K562 (cell line): Measurements from ENCODE around the gene KCNJ13. TPM values are rescaled to one million over a fixed set of nuclear protein-coding genes. Genes with fewer than 3 reads are reported as not detected.

Experiments
- ATAC-seq: fragments of 200-7000 bp; cut with Tn5 transposase; 3 replicates; pipeline ENCODE4 v1.9.1; 2020; ENCODE audit warnings: moderate library complexity
- BruUV-seq: library from RNA; stranded (reverse); fragments of 400-500 nt; replicated peaks from 2 replicates; lab custom pipeline; 2021; lab: Mats Ljungman, UMichigan
- CTCF ChIA-PET: fragments of 300-600 bp; formaldehyde crosslinking; extraction: SDS; loops from one replicate; lab custom pipeline; 2021; ENCODE audit warnings: low intra/inter-chr PET ratio; lab: Yijun Ruan, JAX
- POLR2A ChIA-PET: fragments of 300-600, 350-650 bp; sonication (Branson Sonifier 250); formaldehyde crosslinking; extraction: SDS; loops from one replicate; lab custom pipeline; 2021; ENCODE audit warnings: antibody characterized with exemption, inconsistent platforms; lab: Yijun Ruan, JAX
- DNase-seq, 4 experiments: peaks; one replicate each; pipeline versions ENCODE4 v3.0.0 to v3.0.0-alpha.2; 2011 to 2018; ENCODE audit warnings: low spot score in 3 of 4, mixed read lengths in 3 of 4; ENCODE audit errors: extremely low read depth in 1 of 4
- FAIRE-seq: peaks from 2 replicates; lab custom pipeline; 2011; peaks lifted over from hg19 to GRCh38; lab: Jason Lieb, UNC
- H2AFZ ChIP-seq: 2 replicates; pipeline ENCODE4 v1.6.0; 2011; ENCODE audit warnings: low read depth, low read length, control low read depth, inconsistent platforms
- H3K27ac ChIP-seq: fragments of 200-600 bp; 3 replicates; pipeline ENCODE4 v1.8.0; 2011; ENCODE audit warnings: low read depth, mild to moderate bottlenecking, control low read depth, inconsistent platforms, low read length, moderate library complexity, mixed read lengths; ENCODE audit errors: extremely low read depth
- H3K27me3 ChIP-seq, 2 experiments: fragments of 300-600 bp in 1 of 2; 2 replicates in 1 of 2; 3 replicates in 1 of 2; pipeline versions ENCODE4 v1.6.0 to v1.8.0; 2011; ENCODE audit warnings: inconsistent platforms in 2 of 2, low read length in 2 of 2, mild to moderate bottlenecking in 1 of 2, mixed read lengths in 1 of 2, moderate library complexity in 1 of 2; ENCODE audit not compliant: control insufficient read depth in 2 of 2, insufficient read depth in 2 of 2
- H3K36me3 ChIP-seq: fragments of 300-600 bp; 3 replicates; pipeline ENCODE4 v1.8.0; 2011; ENCODE audit warnings: mild to moderate bottlenecking, low read length, inconsistent platforms; ENCODE audit not compliant: control insufficient read depth, insufficient read depth
- H3K4me1 ChIP-seq, 2 experiments: fragments of 200-600 bp in 1 of 2; replicated peaks in 1 of 2; 2 replicates in 1 of 2; 3 replicates in 1 of 2; pipeline versions ENCODE4 v1.5.1 to v1.8.0; 2011; ENCODE audit warnings: inconsistent platforms in 2 of 2, low read length in 2 of 2, mild to moderate bottlenecking in 1 of 2, mixed read lengths in 1 of 2, moderate library complexity in 1 of 2; ENCODE audit not compliant: control insufficient read depth in 2 of 2, insufficient read depth in 2 of 2
- H3K4me2 ChIP-seq: 2 replicates; pipeline ENCODE4 v1.6.1; 2011; ENCODE audit warnings: low read length, control low read depth, inconsistent platforms, mixed read lengths; ENCODE audit not compliant: insufficient read depth
- H3K4me3 ChIP-seq: fragments of 200-600 bp; sonication (generic), shearing (Covaris generic); 2 replicates; pipeline ENCODE4 v1.5.1; 2016; ENCODE audit warnings: control low read depth, inconsistent platforms
- H3K79me2 ChIP-seq: fragments of 200-600 bp; 3 replicates; pipeline ENCODE4 v1.8.0; 2011; ENCODE audit warnings: low read length, inconsistent platforms; ENCODE audit not compliant: control insufficient read depth, insufficient read depth
- H3K9ac ChIP-seq, 2 experiments: 2 replicates each; pipeline versions ENCODE4 v1.6.0 to v1.6.1; 2011; ENCODE audit warnings: low read depth in 2 of 2, low read length in 2 of 2, control low read depth in 1 of 2, inconsistent platforms in 1 of 2, mild to moderate bottlenecking in 1 of 2, mixed read lengths in 1 of 2; ENCODE audit not compliant: insufficient read depth in 1 of 2
- H3K9me1 ChIP-seq: one replicate; pipeline ENCODE4 v1.6.0; 2011; ENCODE audit warnings: inconsistent platforms, mild to moderate bottlenecking, low read length, moderate library complexity; ENCODE audit not compliant: control insufficient read depth, insufficient read depth
- H3K9me3 ChIP-seq: replicated peaks from 2 replicates; pipeline ENCODE4 v1.5.1; 2011; ENCODE audit warnings: low read depth, low read length, inconsistent platforms; ENCODE audit not compliant: control insufficient read depth, insufficient read depth
- H4K20me1 ChIP-seq: replicated peaks from 2 replicates; pipeline ENCODE4 v1.6.1; 2011; ENCODE audit warnings: low read length, inconsistent platforms, mixed read lengths; ENCODE audit not compliant: control insufficient read depth, insufficient read depth
- ERF ChIP-seq: fragments of 450-650 bp; formaldehyde crosslinking; IDR thresholded peaks from 2 replicates; pipeline ENCODE4 v1.4.0; 2020; ENCODE audit warnings: mild to moderate bottlenecking, mixed read lengths
- HCFC1 ChIP-seq: IDR thresholded peaks from 2 replicates; pipeline ENCODE4 v1.6.1; 2012; ENCODE audit warnings: low read depth, low read length, improper control_type of control experiment
- IRF2 ChIP-seq: sonication (generic); formaldehyde crosslinking; IDR thresholded peaks from 2 replicates; pipeline ENCODE4 v1.8.1; 2022; ENCODE audit warnings: mild to moderate bottlenecking, missing genetic modification reagents
- MIER1 ChIP-seq: fragments of 450-650 bp; IDR thresholded peaks from 2 replicates; pipeline ENCODE4 v1.6.1; 2016; ENCODE audit warnings: antibody characterized with exemption, mild to moderate bottlenecking, low read depth
- MYC ChIP-seq, 2 experiments: fragments of 250-450 bp in 1 of 2; sonication (Bioruptor Pico) in 1 of 2; IDR thresholded peaks; 2 replicates each; pipeline versions ENCODE4 v1.5.1 to v1.6.1; 2012 to 2021; ENCODE audit warnings: low read depth in 2 of 2, borderline replicate concordance in 1 of 2, improper control_type of control experiment in 1 of 2, low read length in 1 of 2, mild to moderate bottlenecking in 1 of 2, moderate library complexity in 1 of 2
- NUFIP1 ChIP-seq: fragments of 450-650 bp; IDR thresholded peaks from 2 replicates; pipeline ENCODE4 v1.6.1; 2018; ENCODE audit not compliant: partially characterized antibody
- POLR2AphosphoS2 ChIP-seq: IDR thresholded peaks from 2 replicates; pipeline ENCODE4 v1.6.1; 2012; ENCODE audit warnings: low read length, improper control_type of control experiment
- PRPF4 ChIP-seq: fragments of 200-400 bp; formaldehyde crosslinking; IDR thresholded peaks from one replicate; pipeline ENCODE4 v1.6.1; 2017; ENCODE audit warnings: low read length, low read depth, mild to moderate bottlenecking; ENCODE audit not compliant: insufficient read depth, poor library complexity, severe bottlenecking
- RBM17 ChIP-seq: fragments of 200-400 bp; formaldehyde crosslinking; IDR thresholded peaks from 2 replicates; pipeline ENCODE4 v1.6.1; 2017; ENCODE audit warnings: low read depth, mild to moderate bottlenecking, low read length, borderline replicate concordance
- XRCC3 ChIP-seq: fragments of 450-650 bp; IDR thresholded peaks from 2 replicates; pipeline ENCODE4 v1.6.1; 2017; ENCODE audit warnings: mild to moderate bottlenecking, moderate library complexity
- ZNF507 ChIP-seq: conservative IDR thresholded peaks from 2 replicates; pipeline ENCODE4 v1.6.1; 2017; ENCODE audit warnings: missing genetic modification characterization, missing compliant biosample characterization
- ZNF551 ChIP-seq: fragments of 250-450 bp; sonication (Bioruptor Pico); IDR thresholded peaks from 2 replicates; pipeline ENCODE4 v1.5.0; 2021; ENCODE audit warnings: mild to moderate bottlenecking, moderate library complexity
- WGBS: fragments of 100-300 bp; shearing (Covaris generic); methylation state at CpG from one replicate; pipeline ENCODE4 v1.1.6; 2016; ENCODE audit warnings: low coverage, mixed read lengths; ENCODE audit not compliant: insufficient coverage; ENCODE audit errors: missing lambda C conversion rate; 5-methylcytosine and 5-hydroxymethylcytosine counted together
- in situ Hi-C: fragments of 300-500 bp; cut with MboI; formaldehyde crosslinking; loops from 4 replicates; pipeline ENCODE4 v1.15.0; 2018; ENCODE audit warnings: inconsistent platforms, mixed read lengths
- intact Hi-C: fragments of 100-400 bp; cut with micrococcal nuclease; formaldehyde crosslinking; loops from 2 replicates; pipeline ENCODE4 v1.14.2; 2022
- polyA plus RNA-seq, 8 experiments: library from polyadenylated mRNA; depleted of rRNA in 4 of 8; stranded (reverse) in 5 of 8; unstranded in 3 of 8; fragments of >200 nt; fragmentation: Nextera tagmentation in 2 of 8; fragmentation: Illumina TruSeq in 1 of 8; extraction: Ambion mirVana in 2 of 8; extraction: Trizol in 1 of 8; gene quantifications; 2 replicates each; pipeline versions ENCODE4 v1.2.1 to v1.2.3, GENCODE V29; 2011 to 2014; ENCODE audit warnings: inconsistent platforms in 1 of 8, missing spikeins in 1 of 8
- total RNA-seq, 7 experiments: library from RNA; depleted of rRNA in 6 of 7; stranded (reverse); fragments of >200 nt in 6 of 7; fragmentation: Illumina TruSeq in 2 of 7; extraction: Trizol in 2 of 7; gene quantifications; 2 replicates each; pipeline versions ENCODE4 v1.2.1 to v1.2.3, GENCODE V29; 2011 to 2021; ENCODE audit warnings: low replicate concordance in 1 of 7
- TF ChIP-seq, protein P1 (sequence below): fragments of 250-450 bp; sonication (Bioruptor Pico); IDR thresholded peaks from 2 replicates; pipeline ENCODE4 v1.8.0; 2022; ENCODE audit warnings: inconsistent platforms
- TF ChIP-seq, protein P2 (sequence below): fragments of 250-450 bp; sonication (Bioruptor Pico); IDR thresholded peaks from 2 replicates; pipeline ENCODE4 v1.5.0; 2021
- TF ChIP-seq, protein P3 (sequence below): fragments of 450-650 bp; formaldehyde crosslinking; IDR thresholded peaks from 2 replicates; pipeline ENCODE4 v1.4.0; 2020; ENCODE audit warnings: mild to moderate bottlenecking, mixed read lengths
- TF ChIP-seq, protein P4 (sequence below): IDR thresholded peaks from 2 replicates; pipeline ENCODE4 v1.6.1; 2011; ENCODE audit not compliant: insufficient read length; ENCODE audit errors: extremely low read depth
- TF ChIP-seq, protein P5 (sequence below), 3 experiments: IDR thresholded peaks in 2 of 3; conservative IDR thresholded peaks in 1 of 3; 2 replicates each; pipeline ENCODE4 v1.5.1; 2011 to 2012; ENCODE audit warnings: low read length in 3 of 3, mild to moderate bottlenecking in 3 of 3, control low read depth in 2 of 3, improper control_type of control experiment in 1 of 3, inconsistent platforms in 1 of 3, low read depth in 1 of 3, mixed read lengths in 1 of 3, moderate library complexity in 1 of 3; ENCODE audit not compliant: insufficient read depth in 2 of 3

The KCNJ13 gene
- total and polyA plus RNA-seq, 9 of the 15 experiments (the other 6 are each of a cell fraction or from before 2014, with no cell fraction given), result 0.45 TPM; not detected in 8

DNA sequence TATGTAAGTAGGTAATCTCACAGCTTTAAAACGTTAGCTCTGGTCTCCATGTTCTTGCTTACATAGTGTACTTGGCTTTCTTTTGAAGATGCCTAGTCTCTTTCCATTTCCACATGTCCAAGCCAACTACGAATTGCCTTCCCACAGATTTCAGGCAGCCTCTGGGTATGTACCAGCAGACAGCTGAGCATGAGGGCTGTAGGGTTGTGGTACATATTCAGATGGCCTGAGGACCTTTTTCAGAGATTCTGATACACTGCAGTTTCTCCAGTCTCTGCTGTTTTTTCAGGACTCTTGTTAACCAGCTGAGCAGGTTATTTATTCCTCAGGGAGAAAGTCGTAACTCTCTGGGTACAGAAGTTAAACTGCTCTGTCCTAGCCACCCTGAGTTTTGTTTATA lies 3.1 kb upstream of the KCNJ13 start:
- no peak overlapping the region for H3K4me3 ChIP-seq
- H3K4me1 ChIP-seq, result no peaks in the 10 kb centered on the region
- H3K9me3 ChIP-seq, result no peaks in the 10 kb centered on the region
- no peak for FAIRE-seq
- no peak for DNase-seq
- H3K27ac ChIP-seq, result no peak overlapping the region
- H3K4me2 ChIP-seq, result no peak overlapping the region
- H3K79me2 ChIP-seq, result no peaks in the 10 kb centered on the region
- CTCF ChIA-PET, result no interaction called here
- no peaks in the 10 kb centered on the region for H3K27me3 ChIP-seq
- no peak for TF ChIP-seq RBM17
- no peak for TF ChIP-seq PRPF4
- TF ChIP-seq MIER1, result no peak
- TF ChIP-seq IRF2 (CRISPR knock-in tag), result no peak
- TF ChIP-seq, protein P1, sequence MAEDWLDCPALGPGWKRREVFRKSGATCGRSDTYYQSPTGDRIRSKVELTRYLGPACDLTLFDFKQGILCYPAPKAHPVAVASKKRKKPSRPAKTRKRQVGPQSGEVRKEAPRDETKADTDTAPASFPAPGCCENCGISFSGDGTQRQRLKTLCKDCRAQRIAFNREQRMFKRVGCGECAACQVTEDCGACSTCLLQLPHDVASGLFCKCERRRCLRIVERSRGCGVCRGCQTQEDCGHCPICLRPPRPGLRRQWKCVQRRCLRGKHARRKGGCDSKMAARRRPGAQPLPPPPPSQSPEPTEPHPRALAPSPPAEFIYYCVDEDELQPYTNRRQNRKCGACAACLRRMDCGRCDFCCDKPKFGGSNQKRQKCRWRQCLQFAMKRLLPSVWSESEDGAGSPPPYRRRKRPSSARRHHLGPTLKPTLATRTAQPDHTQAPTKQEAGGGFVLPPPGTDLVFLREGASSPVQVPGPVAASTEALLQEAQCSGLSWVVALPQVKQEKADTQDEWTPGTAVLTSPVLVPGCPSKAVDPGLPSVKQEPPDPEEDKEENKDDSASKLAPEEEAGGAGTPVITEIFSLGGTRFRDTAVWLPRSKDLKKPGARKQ (CRISPR knock-in tag), result no peak
- TF ChIP-seq ERF (CRISPR knock-in tag), result no peak
- TF ChIP-seq, protein P2, sequence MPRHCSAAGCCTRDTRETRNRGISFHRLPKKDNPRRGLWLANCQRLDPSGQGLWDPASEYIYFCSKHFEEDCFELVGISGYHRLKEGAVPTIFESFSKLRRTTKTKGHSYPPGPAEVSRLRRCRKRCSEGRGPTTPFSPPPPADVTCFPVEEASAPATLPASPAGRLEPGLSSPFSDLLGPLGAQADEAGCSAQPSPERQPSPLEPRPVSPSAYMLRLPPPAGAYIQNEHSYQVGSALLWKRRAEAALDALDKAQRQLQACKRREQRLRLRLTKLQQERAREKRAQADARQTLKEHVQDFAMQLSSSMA (CRISPR knock-in tag), result no peak
- TF ChIP-seq NUFIP1, result no peak
- TF ChIP-seq, protein P3, sequence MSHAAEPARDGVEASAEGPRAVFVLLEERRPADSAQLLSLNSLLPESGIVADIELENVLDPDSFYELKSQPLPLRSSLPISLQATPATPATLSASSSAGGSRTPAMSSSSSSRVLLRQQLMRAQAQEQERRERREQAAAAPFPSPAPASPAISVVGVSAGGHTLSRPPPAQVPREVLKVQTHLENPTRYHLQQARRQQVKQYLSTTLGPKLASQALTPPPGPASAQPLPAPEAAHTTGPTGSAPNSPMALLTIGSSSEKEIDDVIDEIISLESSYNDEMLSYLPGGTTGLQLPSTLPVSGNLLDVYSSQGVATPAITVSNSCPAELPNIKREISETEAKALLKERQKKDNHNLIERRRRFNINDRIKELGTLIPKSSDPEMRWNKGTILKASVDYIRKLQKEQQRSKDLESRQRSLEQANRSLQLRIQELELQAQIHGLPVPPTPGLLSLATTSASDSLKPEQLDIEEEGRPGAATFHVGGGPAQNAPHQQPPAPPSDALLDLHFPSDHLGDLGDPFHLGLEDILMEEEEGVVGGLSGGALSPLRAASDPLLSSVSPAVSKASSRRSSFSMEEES (CRISPR knock-in tag), result no peak
- TF ChIP-seq, protein P4, sequence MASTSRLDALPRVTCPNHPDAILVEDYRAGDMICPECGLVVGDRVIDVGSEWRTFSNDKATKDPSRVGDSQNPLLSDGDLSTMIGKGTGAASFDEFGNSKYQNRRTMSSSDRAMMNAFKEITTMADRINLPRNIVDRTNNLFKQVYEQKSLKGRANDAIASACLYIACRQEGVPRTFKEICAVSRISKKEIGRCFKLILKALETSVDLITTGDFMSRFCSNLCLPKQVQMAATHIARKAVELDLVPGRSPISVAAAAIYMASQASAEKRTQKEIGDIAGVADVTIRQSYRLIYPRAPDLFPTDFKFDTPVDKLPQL, result no peak
- TF ChIP-seq POLR2AphosphoS2, result no peak
- TF ChIP-seq, protein P5, sequence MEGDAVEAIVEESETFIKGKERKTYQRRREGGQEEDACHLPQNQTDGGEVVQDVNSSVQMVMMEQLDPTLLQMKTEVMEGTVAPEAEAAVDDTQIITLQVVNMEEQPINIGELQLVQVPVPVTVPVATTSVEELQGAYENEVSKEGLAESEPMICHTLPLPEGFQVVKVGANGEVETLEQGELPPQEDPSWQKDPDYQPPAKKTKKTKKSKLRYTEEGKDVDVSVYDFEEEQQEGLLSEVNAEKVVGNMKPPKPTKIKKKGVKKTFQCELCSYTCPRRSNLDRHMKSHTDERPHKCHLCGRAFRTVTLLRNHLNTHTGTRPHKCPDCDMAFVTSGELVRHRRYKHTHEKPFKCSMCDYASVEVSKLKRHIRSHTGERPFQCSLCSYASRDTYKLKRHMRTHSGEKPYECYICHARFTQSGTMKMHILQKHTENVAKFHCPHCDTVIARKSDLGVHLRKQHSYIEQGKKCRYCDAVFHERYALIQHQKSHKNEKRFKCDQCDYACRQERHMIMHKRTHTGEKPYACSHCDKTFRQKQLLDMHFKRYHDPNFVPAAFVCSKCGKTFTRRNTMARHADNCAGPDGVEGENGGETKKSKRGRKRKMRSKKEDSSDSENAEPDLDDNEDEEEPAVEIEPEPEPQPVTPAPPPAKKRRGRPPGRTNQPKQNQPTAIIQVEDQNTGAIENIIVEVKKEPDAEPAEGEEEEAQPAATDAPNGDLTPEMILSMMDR (IDR thresholded peaks at IDR 0.05 in 2 of 3, conservative IDR thresholded peaks at IDR 0.05 in 1 of 3; ENCODE audit: insufficient read depth in 2 of 3, low read depth in 1 of 3, low read length in 3 of 3), result no peak
- TF ChIP-seq ZNF551 (CRISPR knock-in tag), result no peak
- no peak for TF ChIP-seq XRCC3
- TF ChIP-seq HCFC1, result no peak
- no peak for TF ChIP-seq ZNF507 (tag)
- no peak for TF ChIP-seq MYC (IDR thresholded peaks at IDR 0.05; ENCODE audit: low read depth, low read length)
- no peak for TF ChIP-seq MYC (CRISPR knock-in tag; IDR thresholded peaks at IDR 0.05; ENCODE audit: borderline replicate concordance, low read depth)
- TF ChIP-seq, all 486 proteins: peak for 0
- Histone ChIP-seq H3K9ac (no peak overlapping the region), H3K36me3 (peaks cover 18% of the 10 kb centered on the region), H2AFZ (no peak overlapping the region), H4K20me1 (no peaks in the 10 kb centered on the region), H3K9me1 (no peaks in the 10 kb centered on the region)
- no TSS peak for BruUV-seq
- in situ Hi-C loops, result no loop called here
- 93% methylated on average over 3 of the region's 3 CpGs for WGBS
- intact Hi-C loops, result no loop called here
- POLR2A ChIA-PET, result interaction anchor here (0.6 to 0.7 kb wide), 2 partner anchors 17 to 69 kb away, joined by 3 to 4 read pairs; no protein-coding TSS in a partner anchor
- no peak for ATAC-seq
